Memory B cell (primary cell): ENCODE results near the gene EMC8.
A peak's percentile ranks its signal among the peaks of the same experiment; 100 is the strongest.

Source experiments
- ATAC-seq: fragments of 150-1000 bp; cut with Tn5 transposase; 2 replicates; pipeline ENCODE4 v1.10.0; 2021; ENCODE audit warnings: low read depth, mild to moderate bottlenecking, moderate library complexity
- DNase-seq, 2 donors: peaks; one replicate each; pipeline ENCODE4 v3.0.0; 2022; ENCODE audit warnings: low spot score in 2 of 2
- H3K27ac Mint-ChIP-seq: one replicate; pipeline ENCODE4 v1.8.0; 2022; ENCODE audit warnings: mild to moderate bottlenecking, moderate library complexity, mixed read lengths
- H3K27me3 Mint-ChIP-seq: one replicate; pipeline ENCODE4 v1.8.0; 2022; ENCODE audit warnings: mixed read lengths
- H3K36me3 Mint-ChIP-seq: one replicate; pipeline ENCODE4 v1.8.0; 2022; ENCODE audit warnings: mild to moderate bottlenecking, mixed read lengths
- H3K4me1 Mint-ChIP-seq: one replicate; pipeline ENCODE4 v1.8.0; 2022; ENCODE audit warnings: mixed read lengths
- H3K4me3 Mint-ChIP-seq: one replicate; pipeline ENCODE4 v1.8.0; 2022; ENCODE audit warnings: mild to moderate bottlenecking, moderate library complexity, mixed read lengths
- H3K9me3 Mint-ChIP-seq: one replicate; pipeline ENCODE4 v1.8.0; 2022; ENCODE audit warnings: mixed read lengths

The EMC8 gene

DNA sequence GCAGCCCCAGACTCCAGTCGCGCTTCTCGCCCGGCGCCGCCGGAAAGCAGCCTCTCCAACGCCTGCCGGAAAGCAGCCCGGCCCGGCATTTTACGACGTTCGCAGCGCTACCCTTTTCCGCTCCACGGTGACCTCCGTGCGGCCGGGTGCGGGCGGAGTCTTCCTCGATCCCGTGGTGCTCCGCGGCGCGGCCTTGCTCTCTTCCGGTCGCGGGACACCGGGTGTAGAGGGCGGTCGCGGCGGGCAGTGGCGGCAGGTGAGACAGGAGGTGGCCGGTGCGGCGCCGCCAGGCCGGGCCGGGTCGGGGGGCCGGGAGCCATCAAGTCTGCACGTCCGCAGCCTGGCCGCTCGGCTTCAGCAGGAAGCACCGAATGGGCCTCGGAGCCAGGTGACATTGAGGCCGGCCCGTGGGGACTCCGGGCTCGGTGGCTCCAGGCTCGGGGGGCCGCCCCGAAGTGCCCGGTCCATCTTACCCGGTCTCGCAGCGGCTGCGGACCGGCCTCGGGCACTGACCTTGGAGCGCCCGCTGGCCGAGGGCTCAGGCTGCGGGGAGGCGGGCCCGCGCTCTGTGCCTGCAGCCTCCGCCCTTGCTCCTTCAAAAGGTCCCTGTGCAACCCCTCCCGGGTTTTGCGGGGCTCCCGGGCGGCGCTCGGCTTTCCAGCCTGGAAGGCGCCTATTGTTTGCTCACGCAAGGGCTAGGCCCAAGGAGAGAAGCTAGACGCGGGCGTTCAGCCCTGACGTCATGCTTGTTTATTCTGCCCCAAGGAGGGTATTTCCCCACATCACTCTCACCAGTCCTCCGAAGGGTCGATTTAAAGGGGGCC, at the start of gene EMC8, which contains the start of gene COX4I1:
EMC8 (minus strand) TSS at position 48 of the 824 bp plus-strand sequence. CDS start 249 bp downstream, outside the sequence.
COX4I1 (plus strand) TSS at position 199 of the 824 bp plus-strand sequence. CDS start 1,511 bp downstream, outside the sequence.
- peak within 1 kb of the TSS; percentile 95 for H3K4me3 Mint-ChIP-seq
- H3K27ac Mint-ChIP-seq = peak within 1 kb of the TSS; percentile 98
- peaks cover 30% of the 10 kb centered on the region for H3K4me1 Mint-ChIP-seq
- no peaks in the 10 kb centered on the region for H3K9me3 Mint-ChIP-seq
- ATAC-seq = peak; percentile 82
- peak; percentile 89 to 90 for DNase-seq
- no peaks in the 10 kb centered on the region for H3K27me3 Mint-ChIP-seq
- H3K36me3 Mint-ChIP-seq = peaks cover 37% of the 10 kb centered on the region

DNA sequence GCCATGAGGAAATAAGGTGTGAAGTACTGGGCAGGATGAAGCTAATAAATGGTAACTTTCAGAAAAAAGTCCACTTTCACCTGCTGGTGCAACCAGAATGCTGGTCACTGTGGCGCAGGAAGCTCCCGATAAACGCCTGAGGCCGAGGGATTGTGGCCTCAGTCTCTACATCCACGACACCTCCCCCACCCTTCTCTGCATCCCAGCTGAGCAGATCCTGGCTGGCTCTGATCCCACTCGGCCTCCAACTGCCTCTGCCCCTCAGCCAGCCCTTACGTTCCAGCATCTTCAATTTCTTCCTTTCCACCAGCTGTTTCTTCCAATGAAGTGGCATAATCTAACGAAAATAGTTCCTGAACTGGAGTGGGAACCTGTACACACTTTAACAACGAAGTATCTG, 49.6 kb upstream of the EMC8 start:
- H3K9me3 Mint-ChIP-seq = no peaks in the 10 kb centered on the region
- H3K4me1 Mint-ChIP-seq = peaks cover 33% of the 10 kb centered on the region
- H3K36me3 Mint-ChIP-seq = no peaks in the 10 kb centered on the region
- H3K27ac Mint-ChIP-seq = no peak overlapping the region
- DNase-seq = no peak
- no peak for ATAC-seq
- peaks cover 13% of the 10 kb centered on the region for H3K27me3 Mint-ChIP-seq
- H3K4me3 Mint-ChIP-seq = no peak overlapping the region

DNA sequence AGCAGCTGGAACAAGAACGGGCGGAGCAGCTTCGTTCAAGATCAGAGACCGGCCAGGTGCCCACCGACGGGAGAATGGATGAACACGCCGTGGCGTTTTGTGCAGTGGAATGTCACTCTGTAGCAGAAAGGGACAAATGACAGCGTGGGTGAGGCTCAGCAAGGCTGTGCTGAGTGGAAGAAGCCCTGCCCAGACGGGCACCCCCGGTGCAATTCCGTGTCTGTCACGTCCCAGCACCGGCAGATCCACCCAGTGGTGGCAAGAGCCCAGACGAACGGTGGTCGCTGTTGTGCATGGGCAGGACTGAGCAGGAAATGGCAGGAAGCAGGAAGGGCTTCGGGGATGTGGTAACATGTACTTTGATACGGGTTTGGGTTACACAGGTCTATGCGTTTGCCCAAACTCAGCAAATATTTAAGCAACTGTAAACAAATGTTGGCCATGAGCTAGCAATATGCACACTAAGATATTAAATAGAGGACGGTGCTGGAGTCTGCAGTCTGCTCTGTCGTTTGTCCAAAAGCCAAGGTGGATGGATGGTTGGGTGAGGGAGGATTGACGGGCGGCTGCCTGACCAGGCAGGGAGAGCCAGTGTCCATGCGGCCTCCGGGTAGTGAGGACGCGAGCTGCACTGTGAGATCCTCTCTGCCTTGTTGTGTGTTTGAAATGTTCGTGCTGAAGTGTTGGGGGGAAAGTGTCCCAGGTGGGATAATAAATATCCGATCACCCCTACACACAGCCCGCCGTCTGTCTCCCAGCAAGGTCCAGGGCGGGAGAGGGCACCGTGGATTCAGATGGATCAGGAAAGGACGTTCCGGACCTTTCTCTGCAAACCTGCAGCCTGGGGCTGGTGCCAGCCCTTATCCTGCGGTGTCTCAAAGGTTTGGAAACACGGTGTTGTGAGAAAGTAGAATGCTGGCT, 48.6 kb upstream of the EMC8 start:
- ATAC-seq = no peak
- Mint-ChIP-seq H3K9me3 (no peaks in the 10 kb centered on the region), H3K27me3 (peaks cover 13% of the 10 kb centered on the region), H3K4me3 (no peak overlapping the region), H3K4me1 (peaks cover 28% of the 10 kb centered on the region), H3K36me3 (no peaks in the 10 kb centered on the region), H3K27ac (no peak overlapping the region)
- no peak for DNase-seq

DNA sequence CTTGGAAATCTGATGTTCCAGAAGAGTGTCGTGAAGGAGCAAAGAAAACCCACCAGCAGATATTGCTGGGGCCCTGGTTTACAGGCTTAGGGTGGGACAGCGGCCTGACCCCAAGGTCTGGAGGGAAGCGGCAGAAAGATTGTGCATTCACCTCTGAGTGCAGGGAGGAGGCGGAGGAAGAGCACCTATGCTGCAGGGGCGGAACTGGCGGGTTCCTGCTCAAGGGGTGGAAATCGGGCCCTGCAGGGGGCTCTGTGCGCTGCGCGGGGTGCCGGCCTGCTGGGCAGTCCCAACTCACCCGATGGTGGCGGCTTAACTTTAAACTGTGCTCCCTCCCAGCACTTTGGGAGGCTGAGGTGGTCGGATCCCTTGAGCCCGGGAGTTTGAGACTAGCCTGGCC, 47.7 kb upstream of the EMC8 start:
- no peak overlapping the region for H3K27ac Mint-ChIP-seq
- H3K27me3 Mint-ChIP-seq = peaks cover 13% of the 10 kb centered on the region

DNA sequence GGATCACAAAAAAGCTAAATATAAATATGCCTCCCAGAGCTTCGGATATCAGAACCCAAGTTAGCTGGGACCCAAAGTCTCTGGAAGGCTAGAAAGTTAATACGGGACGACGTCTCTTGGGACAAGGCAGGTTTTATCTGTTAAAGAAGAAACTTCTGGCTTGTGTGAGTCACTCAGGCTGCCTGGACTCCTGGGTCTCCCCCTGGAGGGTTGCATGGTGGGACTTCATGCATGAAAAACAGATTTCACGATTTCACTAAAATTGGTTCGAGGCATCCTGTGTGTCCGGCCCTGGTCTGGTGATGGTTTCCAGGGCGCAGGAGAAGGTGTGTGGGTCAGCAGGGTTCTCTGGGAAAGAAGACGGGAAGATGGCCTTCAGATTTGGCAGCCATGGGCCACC, 47.1 kb upstream of the EMC8 start:
- Mint-ChIP-seq H3K27me3 (peaks cover 13% of the 10 kb centered on the region), H3K9me3 (no peaks in the 10 kb centered on the region), H3K4me1 (peaks cover 28% of the 10 kb centered on the region), H3K36me3 (no peaks in the 10 kb centered on the region), H3K4me3 (no peak overlapping the region), H3K27ac (no peak overlapping the region)
- no peak for ATAC-seq
- DNase-seq = no peak

More for the DNA sequence above, 47.7 kb upstream of the EMC8 start:
- Mint-ChIP-seq H3K4me3 (no peak overlapping the region), H3K9me3 (no peaks in the 10 kb centered on the region), H3K36me3 (no peaks in the 10 kb centered on the region), H3K4me1 (peaks cover 28% of the 10 kb centered on the region)
- no peak for ATAC-seq
- DNase-seq = no peak

DNA sequence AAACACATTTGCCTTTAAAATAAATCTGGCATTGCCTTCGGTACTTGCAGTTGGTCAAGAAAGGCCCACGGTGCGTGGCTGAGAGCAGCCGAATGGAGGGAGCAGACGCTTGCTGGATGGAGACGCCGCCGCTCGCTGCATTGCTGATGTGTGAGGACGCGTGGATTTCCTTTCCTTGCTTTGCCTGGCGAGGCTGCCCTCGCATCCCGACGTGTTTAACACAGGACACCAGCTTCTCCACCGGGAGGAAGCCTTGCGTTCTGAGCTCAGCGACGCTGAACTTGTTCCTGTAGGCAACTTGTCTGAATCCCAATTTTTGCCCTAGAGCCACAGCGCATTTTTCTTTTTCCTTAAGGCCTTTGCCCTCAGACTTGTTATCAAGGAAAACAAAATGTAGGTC, 45.9 kb upstream of the EMC8 start:
- no peak for ATAC-seq
- Mint-ChIP-seq H3K4me3 (no peak overlapping the region), H3K4me1 (peaks cover 20% of the 10 kb centered on the region), H3K27me3 (peaks cover 13% of the 10 kb centered on the region), H3K27ac (no peak overlapping the region), H3K36me3 (no peaks in the 10 kb centered on the region), H3K9me3 (no peaks in the 10 kb centered on the region)
- no peak for DNase-seq

DNA sequence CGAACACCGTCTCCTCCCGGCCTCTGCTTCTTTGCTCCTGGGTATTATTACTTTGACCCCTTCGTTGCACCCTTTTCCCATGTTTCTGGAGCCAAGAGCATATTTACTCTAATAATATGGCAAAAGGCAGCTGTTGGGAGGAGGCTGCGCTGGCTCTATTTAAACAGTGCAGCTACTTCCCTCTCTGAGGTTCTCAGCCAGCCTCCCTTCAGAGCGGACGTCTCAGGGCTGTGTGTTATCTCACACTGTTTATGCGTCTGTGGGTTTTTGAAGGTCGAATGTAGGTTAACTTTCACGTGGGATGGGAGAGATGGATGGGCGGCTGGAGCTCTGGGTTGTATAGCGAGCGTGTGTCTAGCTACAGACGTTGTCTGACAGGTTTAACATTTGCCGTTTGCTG, 45.4 kb upstream of the EMC8 start:
- Mint-ChIP-seq H3K36me3 (no peaks in the 10 kb centered on the region), H3K27me3 (peaks cover 13% of the 10 kb centered on the region), H3K4me3 (peak overlapping the region; percentile 9), H3K27ac (peak overlapping the region; percentile 2), H3K9me3 (no peaks in the 10 kb centered on the region), H3K4me1 (peaks cover 20% of the 10 kb centered on the region)
- ATAC-seq (peak; percentile 75), DNase-seq (no peak)

DNA sequence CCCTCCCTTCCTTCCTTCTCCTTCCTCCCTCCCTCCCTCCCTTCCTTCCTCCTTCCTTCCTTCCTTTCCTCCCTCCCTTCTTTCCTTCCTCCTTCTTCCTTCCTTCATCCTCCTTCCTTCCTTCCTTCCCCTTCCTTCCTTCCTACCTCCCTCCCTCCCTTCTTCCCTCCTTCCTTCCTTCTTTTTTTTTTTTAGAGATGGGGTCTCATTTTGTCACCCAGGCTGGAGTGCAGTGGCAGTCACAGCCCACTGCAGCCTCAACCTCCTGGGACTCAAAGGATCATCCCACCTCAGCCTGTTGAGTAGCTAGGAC, 44.8 kb upstream of the EMC8 start:
- Mint-ChIP-seq H3K27me3 (peaks cover 16% of the 10 kb centered on the region), H3K9me3 (no peaks in the 10 kb centered on the region), H3K27ac (no peak overlapping the region), H3K4me1 (peaks cover 22% of the 10 kb centered on the region), H3K4me3 (no peak overlapping the region), H3K36me3 (no peaks in the 10 kb centered on the region)
- DNase-seq (no peak), ATAC-seq (no peak)

DNA sequence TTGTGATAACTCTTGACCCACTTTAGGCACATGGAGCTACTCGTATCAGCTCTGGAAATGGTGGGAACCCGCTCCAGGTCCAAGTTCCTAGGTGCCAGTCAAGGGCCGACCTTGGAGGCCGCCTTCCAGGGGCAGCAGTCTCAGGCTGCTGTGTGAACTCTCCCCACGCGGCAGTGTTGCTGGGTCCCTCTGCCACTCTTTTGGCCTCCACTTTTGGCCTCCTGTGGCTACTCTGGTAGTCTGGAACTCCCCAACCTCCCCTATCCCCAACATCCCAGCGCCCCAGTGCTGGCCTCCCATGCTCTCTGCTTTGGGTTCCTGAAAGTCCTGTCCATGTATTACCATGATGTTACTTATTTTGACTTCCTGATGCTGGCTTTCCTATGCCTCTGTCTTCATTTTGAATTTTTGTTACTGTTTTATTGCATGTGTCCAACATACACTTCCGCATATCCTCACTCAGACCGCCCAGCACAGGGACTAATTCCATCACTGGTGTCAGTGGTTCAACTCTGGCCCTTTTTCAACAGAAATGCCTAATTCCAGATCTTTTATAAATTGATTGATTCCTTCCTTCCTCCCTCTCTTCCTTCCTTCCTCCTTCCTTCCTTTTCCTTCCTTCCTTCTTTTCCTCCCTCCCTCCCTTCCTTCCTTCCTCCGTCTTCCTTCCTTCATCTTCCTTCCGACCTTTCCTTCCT, 44.3 kb upstream of the EMC8 start:
- Mint-ChIP-seq H3K27me3 (peaks cover 16% of the 10 kb centered on the region), H3K4me1 (peaks cover 22% of the 10 kb centered on the region), H3K4me3 (no peak overlapping the region), H3K36me3 (no peaks in the 10 kb centered on the region), H3K9me3 (no peaks in the 10 kb centered on the region), H3K27ac (no peak overlapping the region)
- DNase-seq (no peak), ATAC-seq (no peak)

DNA sequence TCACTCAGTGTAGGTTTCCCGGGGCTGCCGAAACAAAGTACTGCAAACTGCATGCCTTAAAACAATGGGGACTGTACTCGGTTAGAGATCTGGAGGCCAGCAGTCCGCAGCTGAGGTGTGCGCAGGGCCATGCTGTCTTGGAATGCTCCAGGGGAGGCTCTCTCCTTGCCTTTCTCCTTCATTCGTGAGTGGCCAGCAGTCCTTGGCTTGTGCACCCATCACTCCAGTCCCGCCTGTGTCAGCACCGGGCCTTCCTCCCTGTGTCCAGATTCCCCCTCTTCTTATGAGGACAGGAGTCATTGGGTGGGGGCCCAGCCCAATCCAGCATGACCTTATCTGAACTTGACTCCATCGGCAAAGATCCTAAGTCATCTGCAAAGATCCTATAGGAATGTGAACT, 43.5 kb upstream of the EMC8 start:
- DNase-seq = no peak
- Mint-ChIP-seq H3K4me3 (no peak overlapping the region), H3K9me3 (no peaks in the 10 kb centered on the region), H3K4me1 (peaks cover 20% of the 10 kb centered on the region), H3K27me3 (peaks cover 16% of the 10 kb centered on the region), H3K27ac (no peak overlapping the region), H3K36me3 (no peaks in the 10 kb centered on the region)
- ATAC-seq = no peak

DNA sequence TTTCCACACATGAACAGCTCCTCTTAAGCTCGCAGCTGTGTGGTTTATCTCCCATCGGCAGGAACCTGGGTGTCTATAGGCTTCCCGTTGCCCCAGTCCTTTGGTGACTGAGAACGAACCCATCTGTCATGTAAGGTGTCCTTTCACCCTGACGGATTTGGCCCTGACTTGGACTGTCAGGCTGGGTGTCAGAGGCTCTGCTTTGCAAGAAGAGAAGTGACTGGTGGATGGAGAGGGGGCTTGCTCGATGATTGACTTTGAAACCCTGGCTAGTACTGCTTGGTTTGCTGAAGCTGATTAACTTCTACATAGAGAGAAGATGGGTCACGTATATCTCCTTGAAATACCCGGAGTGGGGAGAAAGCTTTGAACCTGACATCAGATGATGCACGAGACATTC, 43.1 kb upstream of the EMC8 start:
- DNase-seq = no peak
- no peak for ATAC-seq
- Mint-ChIP-seq H3K27ac (no peak overlapping the region), H3K9me3 (no peaks in the 10 kb centered on the region), H3K27me3 (peaks cover 16% of the 10 kb centered on the region), H3K4me3 (no peak overlapping the region), H3K36me3 (no peaks in the 10 kb centered on the region), H3K4me1 (peaks cover 16% of the 10 kb centered on the region)

DNA sequence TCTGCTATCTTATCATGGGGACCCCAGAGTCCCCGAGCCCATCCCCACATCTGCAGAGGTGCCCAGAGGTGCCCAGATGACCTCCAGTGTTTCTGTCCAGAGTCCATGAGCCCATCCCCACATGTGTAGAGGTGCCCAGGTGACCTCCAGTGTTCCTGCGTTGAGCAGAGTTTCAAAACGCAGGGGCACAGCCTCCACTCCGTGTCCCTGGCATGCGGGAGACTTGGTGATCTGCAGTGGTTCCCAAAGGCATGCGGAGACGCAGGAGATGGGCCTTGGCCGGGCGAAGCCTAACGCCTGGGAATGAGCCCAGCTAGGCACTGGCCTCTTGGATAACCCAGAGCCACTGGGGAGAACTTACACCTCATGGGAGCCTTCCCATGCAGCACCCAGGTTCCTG, 41.5 kb upstream of the EMC8 start:
- Mint-ChIP-seq H3K9me3 (no peaks in the 10 kb centered on the region), H3K27me3 (peaks cover 10% of the 10 kb centered on the region), H3K4me3 (no peak overlapping the region), H3K36me3 (no peaks in the 10 kb centered on the region), H3K27ac (no peak overlapping the region), H3K4me1 (peaks cover 7% of the 10 kb centered on the region)
- no peak for ATAC-seq
- DNase-seq = no peak

DNA sequence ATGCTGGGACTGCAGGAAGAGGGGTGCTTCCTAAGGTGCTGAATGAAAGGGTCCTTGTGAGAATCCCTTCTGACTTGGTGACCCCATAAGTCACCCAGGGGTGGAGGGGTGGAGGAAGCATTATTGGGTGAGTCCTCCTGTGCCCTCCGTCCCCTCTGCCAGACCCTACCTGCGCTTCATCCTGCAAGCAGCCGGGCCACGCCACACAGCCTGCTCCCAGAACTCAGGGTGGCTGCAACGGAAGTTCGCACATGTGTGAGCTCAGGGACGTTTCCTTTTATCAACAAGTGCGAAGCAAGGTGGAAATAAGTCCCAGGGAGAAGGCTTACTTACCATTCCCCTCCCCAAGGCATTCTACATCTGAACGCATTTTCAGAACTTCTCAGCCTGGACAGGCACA, 41.1 kb upstream of the EMC8 start:
- H3K4me3 Mint-ChIP-seq = no peak overlapping the region
- DNase-seq = no peak
- no peak overlapping the region for H3K27ac Mint-ChIP-seq
- ATAC-seq = no peak
- no peaks in the 10 kb centered on the region for H3K36me3 Mint-ChIP-seq
- H3K4me1 Mint-ChIP-seq = peaks cover 7% of the 10 kb centered on the region
- peaks cover 10% of the 10 kb centered on the region for H3K27me3 Mint-ChIP-seq
- no peaks in the 10 kb centered on the region for H3K9me3 Mint-ChIP-seq
